ENCODE measurements around the gene WNT9B. TPM values are rescaled to one million over a fixed set of nuclear protein-coding genes. Genes with fewer than 3 reads are reported as not detected.

Gene WNT9B
- total RNA-seq, 1 experiment from 2014 or later = 0.70 TPM

DNA sequence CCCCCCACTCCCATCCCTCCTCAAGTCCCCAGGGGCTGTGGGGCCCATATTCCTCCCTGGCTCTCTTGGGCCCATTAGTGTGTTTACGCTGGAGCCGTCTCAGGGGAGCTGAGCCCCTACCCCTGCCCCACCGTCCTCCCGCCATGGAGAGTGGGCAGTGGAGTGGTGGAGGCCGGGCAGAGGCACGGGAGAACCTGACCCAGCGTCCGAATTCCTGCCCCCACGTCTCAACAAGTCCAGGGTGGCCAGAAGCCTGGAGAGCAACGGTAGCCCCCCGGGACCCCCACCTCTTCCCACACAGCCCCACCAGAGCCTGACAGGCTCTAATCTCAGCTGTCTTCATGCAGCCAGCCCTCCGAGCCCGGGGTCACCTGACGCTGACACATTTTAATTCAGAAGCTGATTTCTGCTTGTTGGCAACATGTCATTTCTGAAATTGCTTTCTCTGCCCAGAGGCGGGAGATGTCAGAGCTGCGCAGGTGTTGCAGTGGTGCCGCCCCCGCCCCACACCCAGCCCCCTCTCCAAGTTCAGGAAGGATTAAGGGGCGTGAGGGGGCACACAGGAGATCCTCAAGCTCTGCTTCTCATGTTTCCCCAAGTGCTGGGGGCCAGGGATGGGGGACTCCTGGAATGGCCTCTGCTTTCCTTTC lies 32.6 kb downstream of the WNT9B start:
- DNase-seq = no peak
- Histone ChIP-seq H4K8ac (replicated peaks; ENCODE audit: insufficient read length, low read depth, low read length) (no peak overlapping the region), H2BK15ac (ENCODE audit: low read depth, low read length) (no peak overlapping the region), H3K23ac (ENCODE audit: insufficient read length, low read depth, low read length) (no peak overlapping the region), H3K18ac (ENCODE audit: insufficient read length, low read depth, low read length) (no peak overlapping the region), H3K9me3 (ENCODE audit: control insufficient read depth, low read depth, low read length) (no peaks in the 10 kb centered on the region), H3K79me2 (ENCODE audit: insufficient read depth, low read length) (no peaks in the 10 kb centered on the region), H3K9ac (ENCODE audit: extremely low read depth, insufficient read length, low read length) (no peak overlapping the region), H2AK5ac (ENCODE audit: insufficient read length, low read length) (no peak overlapping the region), H3K23me2 (ENCODE audit: insufficient read length, low read depth, low read length, poor library complexity, severe bottlenecking) (no peaks in the 10 kb centered on the region), H4K5ac (ENCODE audit: insufficient read length, low read depth, low read length) (no peak overlapping the region), H3K4me2 (ENCODE audit: insufficient read depth, insufficient read length, low read length) (no peak overlapping the region), H3K4me1 (ENCODE audit: insufficient read depth, low read length) (no peaks in the 10 kb centered on the region), H3K79me1 (ENCODE audit: insufficient read depth, low read depth, low read length, poor library complexity, severe bottlenecking) (no peaks in the 10 kb centered on the region), H4K20me1 (ENCODE audit: control insufficient read depth, insufficient read depth, insufficient read length) (no peaks in the 10 kb centered on the region), H2BK20ac (ENCODE audit: low read depth, low read length, poor library complexity, severe bottlenecking) (no peak overlapping the region), H2BK5ac (ENCODE audit: insufficient read length, low read length) (no peak overlapping the region), H3K4ac (ENCODE audit: low read depth, low read length) (no peak overlapping the region), H2AFZ (ENCODE audit: low read length) (no peak overlapping the region), H3K27ac (ENCODE audit: insufficient read length, low read depth, low read length) (no peak overlapping the region), H3K56ac (ENCODE audit: insufficient read length, low read depth, low read length) (no peak overlapping the region), H4K91ac (ENCODE audit: insufficient read length, low read depth, low read length) (no peak overlapping the region), H2BK12ac (ENCODE audit: insufficient read length, low read depth, low read length) (no peak overlapping the region), H3K14ac (ENCODE audit: insufficient read depth, low read length) (no peak overlapping the region), H3T11ph (ENCODE audit: low read length) (no peak overlapping the region), H3K27me3 (ENCODE audit: insufficient read depth, low read length) (no peaks in the 10 kb centered on the region), H2BK120ac (ENCODE audit: low read depth, low read length, poor library complexity, severe bottlenecking) (no peak overlapping the region)
- Mint-ChIP-seq H3K4me3 (no peak overlapping the region), H3K27me3 (ENCODE audit: low read depth) (peaks cover 8% of the 10 kb centered on the region), H3K9me3 (no peaks in the 10 kb centered on the region), H3K4me1 (peaks cover 2 to 5% of the 10 kb centered on the region in 2 experiments), H3K27ac (peak overlapping the region in 1 of 3 experiments; percentile 46; a peak in 1 of 7 replicates), H3K36me3 (ENCODE audit: insufficient read depth in 1 of 3, low read depth in 3 of 3) (no peaks in the 10 kb centered on the region)
- TF ChIP-seq, protein P1, sequence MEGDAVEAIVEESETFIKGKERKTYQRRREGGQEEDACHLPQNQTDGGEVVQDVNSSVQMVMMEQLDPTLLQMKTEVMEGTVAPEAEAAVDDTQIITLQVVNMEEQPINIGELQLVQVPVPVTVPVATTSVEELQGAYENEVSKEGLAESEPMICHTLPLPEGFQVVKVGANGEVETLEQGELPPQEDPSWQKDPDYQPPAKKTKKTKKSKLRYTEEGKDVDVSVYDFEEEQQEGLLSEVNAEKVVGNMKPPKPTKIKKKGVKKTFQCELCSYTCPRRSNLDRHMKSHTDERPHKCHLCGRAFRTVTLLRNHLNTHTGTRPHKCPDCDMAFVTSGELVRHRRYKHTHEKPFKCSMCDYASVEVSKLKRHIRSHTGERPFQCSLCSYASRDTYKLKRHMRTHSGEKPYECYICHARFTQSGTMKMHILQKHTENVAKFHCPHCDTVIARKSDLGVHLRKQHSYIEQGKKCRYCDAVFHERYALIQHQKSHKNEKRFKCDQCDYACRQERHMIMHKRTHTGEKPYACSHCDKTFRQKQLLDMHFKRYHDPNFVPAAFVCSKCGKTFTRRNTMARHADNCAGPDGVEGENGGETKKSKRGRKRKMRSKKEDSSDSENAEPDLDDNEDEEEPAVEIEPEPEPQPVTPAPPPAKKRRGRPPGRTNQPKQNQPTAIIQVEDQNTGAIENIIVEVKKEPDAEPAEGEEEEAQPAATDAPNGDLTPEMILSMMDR (conservative IDR thresholded peaks at IDR 0.05) = no peak
- no CpG with 5 or more reads among the region's 19 CpGs for WGBS (ENCODE audit: extremely low coverage, insufficient read length, low lambda C conversion rate)
